K562 (cell line): Measurements from ENCODE around the gene PIGX. TPM values are rescaled to one million over a fixed set of nuclear protein-coding genes. Genes with fewer than 3 reads are reported as not detected.

Source experiments
- DACH1 ChIP-seq: fragments of 450-650 bp; IDR thresholded peaks from 2 replicates; pipeline ENCODE4 v1.6.1; 2018; ENCODE audit not compliant: partially characterized antibody
- DIDO1 ChIP-seq: fragments of 450-650 bp; IDR thresholded peaks from 2 replicates; pipeline ENCODE4 v1.6.1; 2016; ENCODE audit warnings: low read depth, missing biosample characterization, missing genetic modification characterization
- ETV1 ChIP-seq: fragments of 450-650 bp; conservative IDR thresholded peaks from 2 replicates; pipeline ENCODE4 v1.6.1; 2016; ENCODE audit warnings: missing genetic modification characterization, control low read depth, low read depth, missing compliant biosample characterization
- KLF16 ChIP-seq: IDR thresholded peaks from 2 replicates; pipeline ENCODE4 v1.6.1; 2016; ENCODE audit warnings: antibody characterized with exemption
- OTX1 ChIP-seq: fragments of 450-650 bp; formaldehyde crosslinking; IDR thresholded peaks from 2 replicates; pipeline ENCODE4 v1.4.0; 2022; ENCODE audit warnings: mild to moderate bottlenecking
- POLR2H ChIP-seq: IDR thresholded peaks from 2 replicates; pipeline ENCODE4 v1.6.1; 2016; ENCODE audit warnings: missing genetic modification characterization, low read depth, mild to moderate bottlenecking, control low read depth, missing compliant biosample characterization, moderate library complexity
- ZNF263 ChIP-seq: sonication (generic); formaldehyde crosslinking; IDR thresholded peaks from 2 replicates; pipeline ENCODE4 v1.8.0; 2022; ENCODE audit warnings: mild to moderate bottlenecking, missing genetic modification reagents, borderline replicate concordance
- polyA plus RNA-seq, 8 experiments: library from polyadenylated mRNA; depleted of rRNA in 4 of 8; stranded (reverse) in 5 of 8; unstranded in 3 of 8; fragments of >200 nt; fragmentation: Nextera tagmentation in 2 of 8; fragmentation: Illumina TruSeq in 1 of 8; extraction: Ambion mirVana in 2 of 8; extraction: Trizol in 1 of 8; gene quantifications; 2 replicates each; pipeline versions ENCODE4 v1.2.1 to v1.2.3, GENCODE V29; 2011 to 2014; ENCODE audit warnings: inconsistent platforms in 1 of 8, missing spikeins in 1 of 8
- total RNA-seq, 7 experiments: library from RNA; depleted of rRNA in 6 of 7; stranded (reverse); fragments of >200 nt in 6 of 7; fragmentation: Illumina TruSeq in 2 of 7; extraction: Trizol in 2 of 7; gene quantifications; 2 replicates each; pipeline versions ENCODE4 v1.2.1 to v1.2.3, GENCODE V29; 2011 to 2021; ENCODE audit warnings: low replicate concordance in 1 of 7
- TF ChIP-seq, protein P1 (sequence below): sonication (generic); formaldehyde crosslinking; IDR thresholded peaks from 2 replicates; pipeline ENCODE4 v1.8.0; 2022; ENCODE audit warnings: mild to moderate bottlenecking, missing genetic modification reagents
- TF ChIP-seq, protein P2 (sequence below): fragments of 250-450 bp; sonication (Bioruptor Pico); IDR thresholded peaks from 2 replicates; pipeline ENCODE4 v1.8.0; 2022; ENCODE audit warnings: inconsistent platforms, mild to moderate bottlenecking, moderate library complexity, borderline replicate concordance
- TF ChIP-seq, protein P3 (sequence below): sonication (generic); formaldehyde crosslinking; IDR thresholded peaks from 2 replicates; pipeline ENCODE4 v1.8.0; 2022; ENCODE audit warnings: mild to moderate bottlenecking, missing genetic modification reagents
- TF ChIP-seq, protein P4 (sequence below): fragments of 250-450 bp; sonication (Bioruptor Pico); IDR thresholded peaks from 2 replicates; pipeline ENCODE4 v1.8.0; 2021; ENCODE audit warnings: moderate library complexity, mild to moderate bottlenecking, inconsistent platforms
- TF ChIP-seq, protein P5 (sequence below): fragments of 150-350 bp; IDR thresholded peaks from 2 replicates; pipeline ENCODE4 v1.6.1; 2014; ENCODE audit warnings: low read depth, mild to moderate bottlenecking, low read length, borderline replicate concordance

Gene PIGX
- total and polyA plus RNA-seq, 9 of the 15 experiments (the other 6 are each of a cell fraction or from before 2014, with no cell fraction given): 3.7 to 36.3 (median 26.9) TPM

DNA sequence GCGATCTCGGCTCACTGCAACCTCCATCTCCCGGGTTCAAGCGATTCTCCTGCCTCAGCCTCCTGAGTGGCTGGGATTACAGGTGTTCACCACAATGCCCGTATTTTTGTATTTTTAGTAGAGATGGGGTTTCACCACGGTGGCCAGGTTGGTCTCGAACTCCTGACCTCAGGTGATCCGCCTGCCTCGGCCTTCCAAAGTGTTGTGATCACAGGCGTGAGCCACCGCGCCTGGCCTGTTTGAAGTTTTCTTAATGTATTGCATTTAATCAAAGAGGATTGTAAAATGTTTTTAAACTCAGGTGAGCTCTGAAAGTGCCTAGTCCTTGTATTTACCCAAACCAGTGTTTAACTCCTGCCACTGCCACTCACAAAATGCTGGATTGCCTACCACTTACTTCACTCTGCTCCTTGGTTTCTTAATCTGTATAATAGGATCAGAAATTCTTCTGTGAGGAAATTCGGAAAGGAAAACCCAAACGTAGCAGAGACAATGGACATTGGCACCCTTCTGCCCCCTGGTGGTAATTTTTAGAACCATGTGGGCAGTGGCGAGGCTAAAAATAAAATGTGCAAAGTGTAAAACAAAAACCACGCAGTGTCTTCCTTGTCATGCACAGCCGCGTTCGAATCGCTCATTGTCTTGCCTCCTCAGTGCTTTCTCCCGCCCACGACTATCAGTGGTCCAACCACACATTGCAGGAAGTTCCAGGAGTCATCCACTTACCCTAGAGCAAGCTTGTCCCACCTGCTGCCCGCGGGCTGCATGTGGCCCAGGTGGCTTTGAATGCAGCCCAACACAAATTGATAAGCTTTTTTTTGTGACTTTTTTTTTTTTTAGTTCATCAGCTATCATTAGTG lies 27.4 kb upstream of the PIGX start (continued):
- TF ChIP-seq, protein P1, sequence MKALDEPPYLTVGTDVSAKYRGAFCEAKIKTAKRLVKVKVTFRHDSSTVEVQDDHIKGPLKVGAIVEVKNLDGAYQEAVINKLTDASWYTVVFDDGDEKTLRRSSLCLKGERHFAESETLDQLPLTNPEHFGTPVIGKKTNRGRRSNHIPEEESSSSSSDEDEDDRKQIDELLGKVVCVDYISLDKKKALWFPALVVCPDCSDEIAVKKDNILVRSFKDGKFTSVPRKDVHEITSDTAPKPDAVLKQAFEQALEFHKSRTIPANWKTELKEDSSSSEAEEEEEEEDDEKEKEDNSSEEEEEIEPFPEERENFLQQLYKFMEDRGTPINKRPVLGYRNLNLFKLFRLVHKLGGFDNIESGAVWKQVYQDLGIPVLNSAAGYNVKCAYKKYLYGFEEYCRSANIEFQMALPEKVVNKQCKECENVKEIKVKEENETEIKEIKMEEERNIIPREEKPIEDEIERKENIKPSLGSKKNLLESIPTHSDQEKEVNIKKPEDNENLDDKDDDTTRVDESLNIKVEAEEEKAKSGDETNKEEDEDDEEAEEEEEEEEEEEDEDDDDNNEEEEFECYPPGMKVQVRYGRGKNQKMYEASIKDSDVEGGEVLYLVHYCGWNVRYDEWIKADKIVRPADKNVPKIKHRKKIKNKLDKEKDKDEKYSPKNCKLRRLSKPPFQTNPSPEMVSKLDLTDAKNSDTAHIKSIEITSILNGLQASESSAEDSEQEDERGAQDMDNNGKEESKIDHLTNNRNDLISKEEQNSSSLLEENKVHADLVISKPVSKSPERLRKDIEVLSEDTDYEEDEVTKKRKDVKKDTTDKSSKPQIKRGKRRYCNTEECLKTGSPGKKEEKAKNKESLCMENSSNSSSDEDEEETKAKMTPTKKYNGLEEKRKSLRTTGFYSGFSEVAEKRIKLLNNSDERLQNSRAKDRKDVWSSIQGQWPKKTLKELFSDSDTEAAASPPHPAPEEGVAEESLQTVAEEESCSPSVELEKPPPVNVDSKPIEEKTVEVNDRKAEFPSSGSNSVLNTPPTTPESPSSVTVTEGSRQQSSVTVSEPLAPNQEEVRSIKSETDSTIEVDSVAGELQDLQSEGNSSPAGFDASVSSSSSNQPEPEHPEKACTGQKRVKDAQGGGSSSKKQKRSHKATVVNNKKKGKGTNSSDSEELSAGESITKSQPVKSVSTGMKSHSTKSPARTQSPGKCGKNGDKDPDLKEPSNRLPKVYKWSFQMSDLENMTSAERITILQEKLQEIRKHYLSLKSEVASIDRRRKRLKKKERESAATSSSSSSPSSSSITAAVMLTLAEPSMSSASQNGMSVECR (CRISPR knock-in tag): no peak
- TF ChIP-seq OTX1 (CRISPR knock-in tag) (no peak), DACH1 (no peak), ZNF263 (no peak), POLR2H (no peak), DIDO1 (tag) (no peak), ETV1 (tag) (0 out of 2 replicates have a peak, but pooled peaks have one; percentile 18), KLF16 (no peak)
- TF ChIP-seq, protein P2, sequence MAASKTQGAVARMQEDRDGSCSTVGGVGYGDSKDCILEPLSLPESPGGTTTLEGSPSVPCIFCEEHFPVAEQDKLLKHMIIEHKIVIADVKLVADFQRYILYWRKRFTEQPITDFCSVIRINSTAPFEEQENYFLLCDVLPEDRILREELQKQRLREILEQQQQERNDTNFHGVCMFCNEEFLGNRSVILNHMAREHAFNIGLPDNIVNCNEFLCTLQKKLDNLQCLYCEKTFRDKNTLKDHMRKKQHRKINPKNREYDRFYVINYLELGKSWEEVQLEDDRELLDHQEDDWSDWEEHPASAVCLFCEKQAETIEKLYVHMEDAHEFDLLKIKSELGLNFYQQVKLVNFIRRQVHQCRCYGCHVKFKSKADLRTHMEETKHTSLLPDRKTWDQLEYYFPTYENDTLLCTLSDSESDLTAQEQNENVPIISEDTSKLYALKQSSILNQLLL (CRISPR knock-in tag): no peak
- TF ChIP-seq, protein P3, sequence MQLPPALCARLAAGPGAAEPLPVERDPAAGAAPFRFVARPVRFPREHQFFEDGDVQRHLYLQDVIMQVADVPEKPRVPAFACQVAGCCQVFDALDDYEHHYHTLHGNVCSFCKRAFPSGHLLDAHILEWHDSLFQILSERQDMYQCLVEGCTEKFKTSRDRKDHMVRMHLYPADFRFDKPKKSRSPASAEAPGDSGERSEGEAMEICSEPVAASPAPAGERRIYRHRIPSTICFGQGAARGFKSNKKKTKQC (CRISPR knock-in tag): no peak
- TF ChIP-seq, protein P4, sequence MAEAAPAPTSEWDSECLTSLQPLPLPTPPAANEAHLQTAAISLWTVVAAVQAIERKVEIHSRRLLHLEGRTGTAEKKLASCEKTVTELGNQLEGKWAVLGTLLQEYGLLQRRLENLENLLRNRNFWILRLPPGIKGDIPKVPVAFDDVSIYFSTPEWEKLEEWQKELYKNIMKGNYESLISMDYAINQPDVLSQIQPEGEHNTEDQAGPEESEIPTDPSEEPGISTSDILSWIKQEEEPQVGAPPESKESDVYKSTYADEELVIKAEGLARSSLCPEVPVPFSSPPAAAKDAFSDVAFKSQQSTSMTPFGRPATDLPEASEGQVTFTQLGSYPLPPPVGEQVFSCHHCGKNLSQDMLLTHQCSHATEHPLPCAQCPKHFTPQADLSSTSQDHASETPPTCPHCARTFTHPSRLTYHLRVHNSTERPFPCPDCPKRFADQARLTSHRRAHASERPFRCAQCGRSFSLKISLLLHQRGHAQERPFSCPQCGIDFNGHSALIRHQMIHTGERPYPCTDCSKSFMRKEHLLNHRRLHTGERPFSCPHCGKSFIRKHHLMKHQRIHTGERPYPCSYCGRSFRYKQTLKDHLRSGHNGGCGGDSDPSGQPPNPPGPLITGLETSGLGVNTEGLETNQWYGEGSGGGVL (CRISPR knock-in tag): no peak
- TF ChIP-seq, protein P5, sequence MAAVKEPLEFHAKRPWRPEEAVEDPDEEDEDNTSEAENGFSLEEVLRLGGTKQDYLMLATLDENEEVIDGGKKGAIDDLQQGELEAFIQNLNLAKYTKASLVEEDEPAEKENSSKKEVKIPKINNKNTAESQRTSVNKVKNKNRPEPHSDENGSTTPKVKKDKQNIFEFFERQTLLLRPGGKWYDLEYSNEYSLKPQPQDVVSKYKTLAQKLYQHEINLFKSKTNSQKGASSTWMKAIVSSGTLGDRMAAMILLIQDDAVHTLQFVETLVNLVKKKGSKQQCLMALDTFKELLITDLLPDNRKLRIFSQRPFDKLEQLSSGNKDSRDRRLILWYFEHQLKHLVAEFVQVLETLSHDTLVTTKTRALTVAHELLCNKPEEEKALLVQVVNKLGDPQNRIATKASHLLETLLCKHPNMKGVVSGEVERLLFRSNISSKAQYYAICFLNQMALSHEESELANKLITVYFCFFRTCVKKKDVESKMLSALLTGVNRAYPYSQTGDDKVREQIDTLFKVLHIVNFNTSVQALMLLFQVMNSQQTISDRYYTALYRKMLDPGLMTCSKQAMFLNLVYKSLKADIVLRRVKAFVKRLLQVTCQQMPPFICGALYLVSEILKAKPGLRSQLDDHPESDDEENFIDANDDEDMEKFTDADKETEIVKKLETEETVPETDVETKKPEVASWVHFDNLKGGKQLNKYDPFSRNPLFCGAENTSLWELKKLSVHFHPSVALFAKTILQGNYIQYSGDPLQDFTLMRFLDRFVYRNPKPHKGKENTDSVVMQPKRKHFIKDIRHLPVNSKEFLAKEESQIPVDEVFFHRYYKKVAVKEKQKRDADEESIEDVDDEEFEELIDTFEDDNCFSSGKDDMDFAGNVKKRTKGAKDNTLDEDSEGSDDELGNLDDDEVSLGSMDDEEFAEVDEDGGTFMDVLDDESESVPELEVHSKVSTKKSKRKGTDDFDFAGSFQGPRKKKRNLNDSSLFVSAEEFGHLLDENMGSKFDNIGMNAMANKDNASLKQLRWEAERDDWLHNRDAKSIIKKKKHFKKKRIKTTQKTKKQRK: no peak
